GM12872 (cell line): Measurements from ENCODE around the gene ZXDC.

Experiments
- TF ChIP-seq, protein P1 (sequence below): IDR thresholded peaks from 3 replicates; pipeline ENCODE4 v1.5.1; 2011; ENCODE audit warnings: low read depth, mild to moderate bottlenecking, low read length, moderate library complexity; ENCODE audit not compliant: insufficient read depth

Gene ZXDC

DNA sequence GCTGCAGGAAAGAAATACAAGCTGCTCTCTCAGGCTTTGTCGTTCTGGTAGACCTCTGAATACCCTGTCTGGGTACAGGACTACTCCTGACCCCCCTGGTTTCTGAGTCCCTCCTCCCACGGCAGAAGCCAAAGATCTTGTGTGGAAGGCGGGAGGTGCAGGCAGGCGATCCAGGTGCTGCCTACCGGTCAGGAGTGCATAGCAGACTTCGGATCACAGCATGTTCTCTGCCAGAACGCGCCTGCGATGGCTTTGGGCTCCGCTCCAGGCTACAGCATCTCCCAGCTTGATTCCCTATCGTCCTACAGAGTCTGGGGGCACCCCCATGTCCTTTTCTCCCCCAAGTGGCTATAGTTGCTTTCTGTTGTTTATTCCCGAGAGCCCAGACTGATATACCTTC is 83.4 kb downstream of the ZXDC start:
- TF ChIP-seq, protein P1, sequence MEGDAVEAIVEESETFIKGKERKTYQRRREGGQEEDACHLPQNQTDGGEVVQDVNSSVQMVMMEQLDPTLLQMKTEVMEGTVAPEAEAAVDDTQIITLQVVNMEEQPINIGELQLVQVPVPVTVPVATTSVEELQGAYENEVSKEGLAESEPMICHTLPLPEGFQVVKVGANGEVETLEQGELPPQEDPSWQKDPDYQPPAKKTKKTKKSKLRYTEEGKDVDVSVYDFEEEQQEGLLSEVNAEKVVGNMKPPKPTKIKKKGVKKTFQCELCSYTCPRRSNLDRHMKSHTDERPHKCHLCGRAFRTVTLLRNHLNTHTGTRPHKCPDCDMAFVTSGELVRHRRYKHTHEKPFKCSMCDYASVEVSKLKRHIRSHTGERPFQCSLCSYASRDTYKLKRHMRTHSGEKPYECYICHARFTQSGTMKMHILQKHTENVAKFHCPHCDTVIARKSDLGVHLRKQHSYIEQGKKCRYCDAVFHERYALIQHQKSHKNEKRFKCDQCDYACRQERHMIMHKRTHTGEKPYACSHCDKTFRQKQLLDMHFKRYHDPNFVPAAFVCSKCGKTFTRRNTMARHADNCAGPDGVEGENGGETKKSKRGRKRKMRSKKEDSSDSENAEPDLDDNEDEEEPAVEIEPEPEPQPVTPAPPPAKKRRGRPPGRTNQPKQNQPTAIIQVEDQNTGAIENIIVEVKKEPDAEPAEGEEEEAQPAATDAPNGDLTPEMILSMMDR = no peak

- TF ChIP-seq, protein P1 = no peak
Observed at GRCh38 chr3:126391631-126392030, 84.1 kb downstream of the ZXDC start.

GRCh38 chr3:126390751-126391150 is 84.9 kb downstream of the ZXDC start:
- TF ChIP-seq, protein P1 = no peak

DNA sequence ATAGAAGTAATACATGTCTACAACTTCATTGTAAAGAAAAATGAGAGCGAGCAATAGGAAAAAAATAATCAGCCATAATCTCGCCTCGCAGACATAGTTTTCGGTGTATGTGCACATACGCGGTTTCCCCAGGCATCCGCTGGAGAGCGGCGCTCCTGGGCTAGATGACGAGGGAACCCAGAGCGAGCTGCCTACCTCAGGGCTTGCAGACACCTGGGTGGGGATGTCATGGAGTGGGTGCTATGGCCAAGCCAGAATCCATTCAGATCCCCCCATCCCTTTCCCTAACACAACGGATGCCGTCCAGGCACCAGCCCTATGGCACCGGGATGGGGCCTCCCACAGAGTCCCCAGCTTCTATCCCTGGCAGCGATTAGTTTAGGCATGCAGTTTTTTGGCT is 85.5 kb downstream of the ZXDC start:
- TF ChIP-seq, protein P1 = no peak

DNA sequence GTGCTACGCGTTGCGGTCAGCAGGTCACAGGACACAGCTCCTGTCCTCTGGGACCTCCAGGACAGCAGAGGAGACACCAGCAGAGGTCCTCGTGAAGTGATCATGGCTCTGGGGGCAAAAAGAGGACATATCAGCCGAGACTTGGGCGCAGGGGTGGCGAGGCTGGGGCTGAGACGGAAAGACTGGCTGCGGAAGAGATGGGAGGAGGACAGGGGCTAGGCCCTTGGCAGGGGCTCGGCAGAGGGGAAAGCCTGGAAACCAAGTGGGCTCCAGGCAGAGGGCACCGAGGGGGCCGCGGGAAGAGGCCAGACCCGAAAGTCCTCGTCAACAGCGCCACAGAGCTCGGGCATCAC is 85.9 kb downstream of the ZXDC start:
- TF ChIP-seq, protein P1 = no peak

- TF ChIP-seq, protein P1 = peak; percentile 87
Observed at GRCh38 chr3:126389112-126389793, 86.4 kb downstream of the ZXDC start.
